Stimulated activated naive CD8-positive, alpha-beta T cell treated with anti-CD3 and anti-CD28 coated beads, Interleukin-15, Interleukin-2, amounts not matched to agents 100 ng/mL and 50 ng/mL, for 24 hours (primary cell): ENCODE data around the gene TBX1.

Experiments used
- H3K27ac Mint-ChIP-seq: one replicate; pipeline ENCODE4 v1.8.0; 2021; ENCODE audit warnings: mild to moderate bottlenecking, mixed read lengths
- H3K27me3 Mint-ChIP-seq: one replicate; pipeline ENCODE4 v1.8.0; 2021; ENCODE audit warnings: mixed read lengths
- H3K36me3 Mint-ChIP-seq: one replicate; pipeline ENCODE4 v1.8.0; 2021; ENCODE audit warnings: low read depth, mixed read lengths
- H3K4me1 Mint-ChIP-seq: one replicate; pipeline ENCODE4 v1.8.0; 2021; ENCODE audit warnings: low read depth, mixed read lengths
- H3K4me3 Mint-ChIP-seq: one replicate; pipeline ENCODE4 v1.8.0; 2021; ENCODE audit warnings: mild to moderate bottlenecking, mixed read lengths
- H3K9me3 Mint-ChIP-seq: one replicate; pipeline ENCODE4 v1.8.0; 2021; ENCODE audit warnings: mixed read lengths

The TBX1 gene

DNA sequence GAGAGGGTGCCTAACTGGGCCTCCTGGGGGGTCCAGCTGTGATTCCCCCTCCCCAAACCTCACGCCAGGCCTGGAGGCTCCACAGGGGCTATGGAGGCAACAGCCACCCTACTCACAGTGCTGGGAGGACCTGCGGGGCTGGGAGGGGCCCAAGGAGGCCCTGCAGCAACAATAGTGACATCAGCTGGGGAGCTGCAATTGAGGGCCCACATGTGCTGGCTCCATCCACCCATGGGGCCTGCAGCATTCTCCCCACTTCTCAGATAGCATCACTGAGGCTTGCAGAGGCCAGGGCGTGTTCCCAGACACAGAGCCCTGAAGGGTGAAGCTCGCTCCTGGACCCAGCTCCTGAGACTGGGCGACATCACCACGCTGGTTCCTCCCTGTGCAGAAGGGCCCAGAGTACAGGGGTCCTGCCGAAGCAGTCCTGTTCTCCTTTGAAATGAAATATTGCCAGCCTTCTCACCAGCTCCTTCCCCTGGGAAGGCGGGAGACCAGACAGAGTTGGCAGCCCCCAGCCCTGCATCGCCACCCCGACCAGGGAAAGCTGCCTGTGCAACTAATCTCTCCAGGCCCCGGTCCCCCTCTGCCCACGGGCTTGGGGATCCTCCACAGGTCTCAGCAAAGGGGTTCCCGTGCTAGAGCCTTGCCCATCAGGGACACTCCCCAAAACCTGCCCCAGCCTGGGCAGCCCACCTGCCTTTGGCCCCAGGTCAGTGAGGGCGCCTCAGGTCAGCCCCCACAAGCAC, 8.9 kb upstream of the TBX1 start:
- no peaks in the 10 kb centered on the region for H3K9me3 Mint-ChIP-seq
- no peaks in the 10 kb centered on the region for H3K36me3 Mint-ChIP-seq
- peaks cover 7% of the 10 kb centered on the region for H3K4me1 Mint-ChIP-seq
- H3K27me3 Mint-ChIP-seq = peaks cover 23% of the 10 kb centered on the region
- no peak overlapping the region for H3K4me3 Mint-ChIP-seq
- H3K27ac Mint-ChIP-seq = no peak overlapping the region

DNA sequence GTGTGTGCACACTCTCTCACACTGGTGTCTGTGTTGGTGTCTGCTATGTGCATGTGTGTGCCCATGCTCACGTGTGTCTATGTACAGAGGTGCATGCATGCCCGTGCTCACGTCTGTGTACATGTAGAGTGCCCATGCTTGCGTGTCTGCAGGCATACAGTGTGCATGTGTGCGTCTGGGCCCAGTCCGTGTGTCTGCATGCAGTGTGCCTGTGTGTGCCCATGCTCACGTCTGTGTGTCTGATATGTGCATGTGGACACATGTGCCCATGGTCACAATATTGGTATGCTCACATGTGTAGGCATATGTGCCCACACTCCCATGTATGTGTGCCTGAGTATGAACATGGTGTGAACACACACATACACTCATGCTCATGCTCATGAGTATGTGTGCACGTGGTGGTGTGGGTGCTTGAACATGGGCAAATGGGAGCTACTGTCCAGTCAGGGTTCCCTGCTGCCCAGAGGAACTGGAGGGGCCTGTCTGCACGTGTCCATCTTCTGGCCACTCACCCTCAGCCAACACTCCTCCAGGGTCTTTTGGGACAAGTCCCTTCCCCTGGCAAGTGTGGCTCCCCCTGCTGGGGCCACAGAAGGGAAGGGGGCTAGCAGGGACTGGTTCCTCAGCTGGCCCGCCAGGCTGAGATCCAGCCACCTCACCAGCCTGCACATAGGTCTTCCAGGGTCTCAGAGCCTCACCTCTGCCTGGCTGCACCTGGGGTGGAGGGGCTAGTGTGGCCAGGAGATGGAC, 7.3 kb upstream of the TBX1 start:
- H3K9me3 Mint-ChIP-seq = no peaks in the 10 kb centered on the region
- no peak overlapping the region for H3K27ac Mint-ChIP-seq
- no peak overlapping the region for H3K4me3 Mint-ChIP-seq
- H3K27me3 Mint-ChIP-seq = peaks cover 35% of the 10 kb centered on the region
- peaks cover 15% of the 10 kb centered on the region for H3K4me1 Mint-ChIP-seq
- H3K36me3 Mint-ChIP-seq = no peaks in the 10 kb centered on the region

DNA sequence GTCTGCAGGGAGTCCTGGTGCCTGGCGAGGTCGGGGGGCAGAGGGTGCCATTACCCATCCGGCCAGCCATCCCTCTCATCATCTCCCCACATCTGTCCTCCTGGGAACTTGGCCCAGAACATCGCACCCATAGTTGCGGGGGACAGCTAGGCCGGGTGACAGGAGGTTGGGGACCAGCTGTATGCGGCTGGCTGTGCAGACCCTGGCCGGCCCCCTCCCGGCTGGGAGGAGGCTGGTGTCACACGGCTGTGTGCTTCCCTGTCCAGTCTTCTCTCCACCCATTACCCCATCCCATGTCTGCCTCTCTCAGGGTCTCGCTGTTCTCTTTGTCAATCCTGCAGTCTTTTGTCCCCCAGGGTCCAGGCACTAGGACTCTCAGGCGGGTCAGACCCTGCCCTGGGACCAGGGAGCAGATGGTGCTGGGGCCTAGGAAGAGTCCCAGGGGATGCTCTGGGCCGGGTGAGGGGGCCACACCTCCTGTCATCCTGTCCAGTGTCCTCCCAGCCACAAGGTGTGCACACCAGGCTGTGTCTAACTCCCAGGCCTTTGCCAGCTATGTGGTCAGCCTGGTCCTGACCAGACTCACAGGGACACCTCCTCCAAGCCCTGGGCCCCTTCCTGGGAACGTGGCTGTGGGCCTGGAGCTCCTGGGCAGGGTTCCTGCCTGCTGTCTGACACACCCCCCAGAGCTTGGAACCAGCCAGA, 6.4 kb upstream of the TBX1 start:
- Mint-ChIP-seq H3K4me3 (no peak overlapping the region), H3K27me3 (peaks cover 35% of the 10 kb centered on the region), H3K36me3 (no peaks in the 10 kb centered on the region), H3K27ac (no peak overlapping the region), H3K9me3 (no peaks in the 10 kb centered on the region), H3K4me1 (peaks cover 15% of the 10 kb centered on the region)

DNA sequence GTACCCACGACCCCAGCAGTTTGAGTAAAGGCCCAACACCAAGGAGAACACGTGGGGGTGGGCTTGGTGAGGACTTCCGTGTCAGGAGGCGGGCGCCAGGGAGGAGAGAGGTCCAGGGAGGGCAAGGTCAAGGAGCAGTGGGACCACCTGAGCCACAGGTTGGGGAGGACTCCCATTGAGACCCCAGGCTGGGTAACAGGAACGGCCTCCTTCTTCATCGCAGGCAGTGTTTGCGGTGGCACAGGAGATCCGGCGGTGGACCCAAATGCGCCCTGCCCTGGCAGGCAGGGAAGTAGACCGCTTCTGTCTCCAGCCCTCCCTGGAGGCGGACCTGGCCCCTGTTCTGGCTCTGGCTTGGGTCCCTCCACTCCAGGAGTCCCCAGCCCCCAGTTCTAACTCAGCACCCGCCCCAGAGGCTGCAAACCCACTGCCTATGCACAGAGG, 5.9 kb upstream of the TBX1 start:
- peaks cover 39% of the 10 kb centered on the region for H3K27me3 Mint-ChIP-seq
- no peaks in the 10 kb centered on the region for H3K9me3 Mint-ChIP-seq
- no peaks in the 10 kb centered on the region for H3K36me3 Mint-ChIP-seq
- no peak overlapping the region for H3K4me3 Mint-ChIP-seq
- no peak overlapping the region for H3K27ac Mint-ChIP-seq
- H3K4me1 Mint-ChIP-seq = peaks cover 19% of the 10 kb centered on the region

DNA sequence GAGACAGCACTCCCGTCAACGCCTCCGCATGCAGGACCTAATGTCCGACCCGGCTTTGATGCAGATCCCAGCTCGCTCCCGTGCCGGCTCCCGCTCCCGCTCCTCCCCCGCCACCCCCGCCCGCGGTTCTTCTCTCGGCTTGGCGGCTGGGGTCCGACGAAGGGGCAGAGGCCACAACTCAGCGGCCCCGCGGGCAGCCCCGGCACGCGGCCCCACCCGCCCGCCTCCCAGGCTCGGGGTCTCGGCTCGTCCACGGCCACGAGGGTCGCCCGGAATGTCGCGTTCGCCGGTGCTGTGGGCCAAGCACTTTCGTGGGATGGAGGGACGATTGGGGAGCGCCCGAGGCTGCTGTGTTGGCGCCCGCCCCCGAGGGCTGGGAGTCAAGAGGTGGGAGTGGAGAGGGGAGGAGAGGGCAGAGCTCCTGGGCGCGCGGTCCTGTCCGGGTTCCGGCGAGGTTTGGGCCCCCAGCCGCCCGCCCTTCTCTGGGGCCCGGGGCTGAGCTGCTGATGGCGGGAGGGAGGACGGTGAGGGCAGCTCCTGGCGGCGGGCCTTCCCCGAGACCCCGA, 5.3 kb upstream of the TBX1 start:
- Mint-ChIP-seq H3K27me3 (peaks cover 45% of the 10 kb centered on the region), H3K27ac (no peak overlapping the region), H3K9me3 (no peaks in the 10 kb centered on the region), H3K4me3 (no peak overlapping the region), H3K4me1 (peaks cover 24% of the 10 kb centered on the region), H3K36me3 (peaks cover 3% of the 10 kb centered on the region)

DNA sequence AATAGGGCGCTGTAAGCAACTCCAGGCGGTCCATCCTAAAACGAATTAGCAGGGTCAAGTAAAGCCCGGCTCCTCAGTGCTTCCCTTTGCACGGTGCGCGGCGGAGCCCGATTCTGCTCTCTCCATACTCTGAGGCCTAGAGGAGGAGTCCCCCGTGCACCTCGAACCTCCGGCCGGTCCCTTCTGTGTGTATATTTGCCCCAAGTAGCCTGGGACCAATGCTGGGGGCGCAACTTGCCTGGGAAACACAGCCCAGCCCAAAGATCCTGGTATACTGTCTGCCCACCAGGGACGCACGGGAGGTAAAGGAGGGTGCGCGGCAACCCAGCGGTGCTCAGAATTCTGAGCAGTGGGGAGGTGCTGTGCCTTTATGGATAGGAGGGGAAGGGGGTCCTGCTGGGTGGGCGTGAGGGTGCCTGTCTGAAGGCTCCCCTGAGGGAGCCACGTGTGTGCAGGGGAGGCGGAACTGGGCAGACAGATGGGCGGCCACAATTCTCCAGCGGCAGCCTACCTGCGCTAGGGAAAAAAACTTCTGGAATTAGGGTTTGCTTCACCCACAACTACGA, 4.8 kb upstream of the TBX1 start:
- Mint-ChIP-seq H3K36me3 (peaks cover 3% of the 10 kb centered on the region), H3K9me3 (no peaks in the 10 kb centered on the region), H3K27ac (no peak overlapping the region), H3K27me3 (peaks cover 47% of the 10 kb centered on the region), H3K4me1 (peaks cover 26% of the 10 kb centered on the region), H3K4me3 (peak overlapping the region; percentile 2)

DNA sequence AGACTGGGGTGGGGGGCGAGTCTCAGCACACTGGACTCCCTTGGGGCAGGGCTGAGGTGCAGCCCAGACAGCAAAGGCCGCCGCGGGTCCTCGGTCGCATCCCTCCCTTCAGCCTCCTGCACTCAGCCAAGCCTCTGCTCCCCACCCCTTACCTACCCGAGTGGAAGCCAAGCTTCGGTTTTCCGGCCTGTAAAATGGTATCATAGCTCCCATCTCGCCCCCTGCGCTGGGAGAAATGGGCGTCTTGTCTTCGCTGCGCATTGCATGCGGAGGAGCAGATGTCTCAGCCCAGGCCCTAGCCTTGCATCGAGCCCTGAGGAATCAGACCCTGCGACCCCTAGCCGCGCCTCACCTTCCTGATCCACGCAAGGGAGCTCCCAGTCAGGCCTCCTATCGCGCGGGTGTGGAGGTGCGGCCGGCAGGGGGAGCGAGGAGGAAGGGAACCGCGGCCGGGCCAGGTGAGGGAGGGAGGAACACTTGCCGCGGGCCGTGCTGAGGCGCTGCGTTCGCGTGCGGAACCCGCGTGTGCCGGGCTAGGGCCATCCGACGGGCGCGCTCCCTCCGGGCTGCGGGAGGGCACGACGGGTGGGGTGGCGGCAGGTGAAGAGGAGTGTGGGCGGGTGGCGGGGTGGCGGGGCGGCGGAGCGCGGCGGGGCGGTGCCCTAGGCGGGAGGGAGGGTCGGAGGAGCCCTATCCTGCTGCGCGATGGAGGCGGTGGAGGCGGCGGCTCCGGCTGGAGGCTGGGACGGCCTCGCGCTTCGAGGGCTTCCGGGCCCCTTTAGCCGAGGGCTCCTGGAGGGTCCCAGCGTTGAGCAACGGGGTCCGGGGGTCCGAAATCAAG, 4.1 kb upstream of the TBX1 start:
- H3K4me1 Mint-ChIP-seq = peaks cover 27% of the 10 kb centered on the region
- no peak overlapping the region for H3K27ac Mint-ChIP-seq
- H3K27me3 Mint-ChIP-seq = peaks cover 48% of the 10 kb centered on the region
- no peaks in the 10 kb centered on the region for H3K9me3 Mint-ChIP-seq
- no peak overlapping the region for H3K4me3 Mint-ChIP-seq
- peaks cover 3% of the 10 kb centered on the region for H3K36me3 Mint-ChIP-seq

DNA sequence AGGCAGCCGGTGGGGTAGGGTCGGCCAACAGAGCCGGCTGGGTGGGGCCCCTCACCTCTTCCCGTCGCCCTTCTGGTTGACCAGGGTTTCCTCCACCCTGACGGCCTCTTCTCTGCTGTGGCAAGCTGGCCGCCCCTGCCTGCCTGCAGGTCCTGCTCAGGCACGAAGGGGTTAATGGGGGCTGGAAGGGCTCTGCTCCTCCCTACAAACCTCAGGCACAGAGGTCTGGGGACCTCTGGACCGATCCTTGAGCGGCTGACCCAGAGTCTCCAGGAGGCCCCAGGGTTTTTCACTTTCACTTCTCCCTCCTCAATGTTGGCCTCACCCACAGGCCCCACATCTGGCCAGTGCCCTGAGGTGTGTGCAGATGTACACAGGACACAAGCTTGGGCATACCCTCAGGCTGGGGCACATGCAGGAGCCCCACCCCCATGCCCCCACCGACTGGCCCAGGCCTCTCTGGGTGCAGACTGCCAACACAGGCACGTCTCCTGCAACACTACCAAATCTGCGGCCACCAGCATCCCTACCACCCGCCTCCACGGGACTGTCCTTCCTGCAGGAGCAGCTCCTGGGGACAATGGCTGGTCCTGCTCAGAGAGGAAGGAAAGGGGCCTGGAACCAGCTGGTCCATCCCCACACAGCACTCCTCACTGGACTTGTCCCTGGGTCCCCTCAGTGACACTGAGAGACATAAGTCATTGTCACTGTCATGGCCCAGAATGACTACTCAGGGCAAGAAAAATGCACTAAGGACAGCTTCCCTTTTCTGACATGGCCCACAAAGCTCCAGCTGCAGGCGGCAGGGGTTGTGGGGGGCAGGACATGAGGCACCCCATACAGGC, 3.2 kb upstream of the TBX1 start:
- Mint-ChIP-seq H3K36me3 (peaks cover 3% of the 10 kb centered on the region), H3K9me3 (no peaks in the 10 kb centered on the region), H3K27ac (no peak overlapping the region), H3K4me3 (no peak overlapping the region), H3K27me3 (peaks cover 54% of the 10 kb centered on the region), H3K4me1 (peaks cover 29% of the 10 kb centered on the region)

DNA sequence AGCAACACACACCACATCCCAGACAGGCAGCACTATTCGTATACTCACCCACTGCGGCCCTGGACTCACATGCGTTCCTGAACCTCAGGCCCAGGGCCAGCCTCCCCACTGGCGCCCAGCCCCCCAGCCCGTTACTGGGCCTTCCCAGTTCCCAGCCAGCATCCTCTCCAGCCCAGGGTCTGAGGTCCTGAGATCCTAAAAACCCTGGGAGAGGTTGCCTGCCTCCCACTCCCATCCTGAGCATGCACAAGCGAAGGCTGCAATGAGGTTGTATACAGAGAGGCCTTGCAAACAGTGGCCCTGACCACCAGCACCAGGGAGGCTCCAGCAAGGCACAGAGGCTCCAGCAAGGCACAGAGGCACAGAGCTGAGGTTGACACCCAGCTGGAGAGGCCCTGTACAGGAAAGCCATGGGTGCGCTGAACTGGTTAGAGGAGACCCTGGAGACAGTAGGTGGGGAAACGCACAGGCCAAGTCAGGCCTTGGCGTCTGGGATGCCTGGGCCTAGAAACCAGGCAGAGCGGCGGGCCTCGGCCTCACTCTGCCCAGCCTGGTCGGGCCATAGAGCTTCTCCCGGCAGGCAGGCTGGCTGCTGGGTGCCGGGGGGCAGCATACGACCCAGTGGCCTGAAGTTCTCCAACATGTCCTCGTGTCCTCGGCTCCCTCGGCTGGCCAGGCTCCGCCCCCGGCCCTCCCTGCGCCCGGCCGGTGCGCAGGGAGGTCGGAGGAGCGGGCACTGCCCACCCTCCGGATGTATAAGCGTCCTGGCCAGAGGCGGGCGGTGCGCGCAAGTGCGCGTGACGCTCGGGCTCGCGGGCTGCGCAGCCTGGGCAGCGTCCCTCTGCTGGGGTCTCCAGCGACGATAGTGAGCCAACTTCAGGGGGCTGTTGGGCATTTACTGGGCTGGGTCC, 2.3 kb upstream of the TBX1 start:
- Mint-ChIP-seq H3K27me3 (peaks cover 61% of the 10 kb centered on the region), H3K36me3 (peaks cover 3% of the 10 kb centered on the region), H3K4me1 (peaks cover 29% of the 10 kb centered on the region), H3K27ac (no peak overlapping the region), H3K4me3 (no peak overlapping the region), H3K9me3 (no peaks in the 10 kb centered on the region)

DNA sequence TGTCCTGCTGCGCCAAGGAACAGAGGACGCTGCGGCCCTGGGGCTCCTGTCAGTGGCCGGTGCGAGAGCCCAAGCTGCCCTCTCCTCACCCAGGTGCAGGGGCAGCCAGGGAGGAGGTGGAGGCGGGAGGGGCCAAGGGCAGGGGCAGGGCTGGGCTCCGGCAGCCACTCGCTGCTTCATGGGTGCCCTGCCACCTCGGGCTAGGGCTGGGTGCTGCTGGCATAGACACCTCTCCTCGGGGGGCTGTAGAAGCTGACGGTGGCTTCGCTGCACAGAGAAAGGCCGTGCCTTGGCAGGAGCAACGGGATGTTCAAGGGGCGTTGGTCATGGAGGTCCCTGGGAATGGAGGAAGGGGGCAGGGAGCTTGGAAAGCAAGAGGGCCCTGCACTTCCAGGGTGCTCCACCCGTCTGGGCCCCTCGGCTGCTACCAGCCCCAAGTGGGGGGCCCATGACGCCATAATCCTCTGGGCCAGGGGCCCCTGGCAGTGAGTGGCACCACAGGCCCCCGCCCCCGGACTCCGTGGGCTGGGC, 1.6 kb upstream of the TBX1 start:
- Mint-ChIP-seq H3K27ac (no peak overlapping the region), H3K27me3 (peaks cover 64% of the 10 kb centered on the region), H3K36me3 (peaks cover 3% of the 10 kb centered on the region), H3K4me3 (no peak overlapping the region), H3K4me1 (peaks cover 29% of the 10 kb centered on the region), H3K9me3 (no peaks in the 10 kb centered on the region)

DNA sequence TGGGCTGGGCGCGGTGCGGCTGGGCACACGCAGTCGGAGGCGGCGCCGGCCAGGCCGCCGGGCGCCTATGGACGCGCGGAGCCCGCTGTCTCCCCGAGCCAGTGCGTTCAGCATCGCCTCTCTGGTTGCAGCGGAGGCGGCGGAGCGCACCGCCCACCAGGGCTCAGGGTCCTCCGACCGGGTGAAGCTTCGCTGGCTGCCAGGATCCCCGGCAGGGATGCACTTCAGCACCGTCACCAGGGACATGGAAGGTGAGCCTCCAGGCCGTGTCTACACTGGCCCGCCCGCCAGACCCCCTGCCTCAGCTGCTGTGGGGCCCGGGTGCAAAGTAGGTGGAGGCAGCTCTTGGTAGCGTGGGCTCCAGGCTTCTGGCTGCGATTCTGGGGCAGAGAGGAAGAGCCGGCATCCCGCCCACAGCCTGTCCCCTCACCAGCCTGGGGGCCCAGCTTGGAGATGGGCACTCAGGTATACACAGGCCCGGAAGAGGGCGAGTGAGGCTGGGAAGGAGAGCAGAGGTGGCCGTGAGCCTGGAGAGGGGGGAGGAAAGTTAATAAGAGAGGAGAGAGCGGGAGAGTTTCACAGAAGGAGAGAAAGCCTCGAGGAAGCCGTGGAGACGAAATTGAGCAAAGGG, 1.0 kb upstream of the TBX1 start:
- Mint-ChIP-seq H3K36me3 (peaks cover 3% of the 10 kb centered on the region), H3K4me1 (peaks cover 29% of the 10 kb centered on the region), H3K4me3 (peak overlapping the region; percentile 77), H3K27ac (peak overlapping the region; percentile 38), H3K9me3 (no peaks in the 10 kb centered on the region), H3K27me3 (peaks cover 63% of the 10 kb centered on the region)
